ENCODE measurements around the gene EPDR1. TPM values are rescaled to one million over a fixed set of nuclear protein-coding genes. Genes with fewer than 3 reads are reported as not detected.
A peak's percentile ranks its signal among the peaks of the same experiment; 100 is the strongest.

The EPDR1 gene
- total and polyA plus RNA-seq, 12 donors: 7.8 to 75.0 (median 56.3) TPM

- ATAC-seq (no peak), DNase-seq (no peak)
- H3K27me3 ChIP-seq: peaks cover 0 to 27% (median 0%) of the 10 kb centered on the region in 7 donors
- no peak for TF ChIP-seq CTCF (IDR thresholded peaks at IDR 0.05)
- peaks cover 3 to 37% (median 17%) of the 10 kb centered on the region in 9 donors for H3K4me1 ChIP-seq
- no peaks in the 10 kb centered on the region for H3K36me3 ChIP-seq
- 74 to 80% methylated on average over 3 of the region's 3 CpGs for whole genome bisulfite sequencing, 2 donors
- H3K27ac ChIP-seq: no peak overlapping the region
- intact Hi-C loops (cut with DNase I): loop anchor here in 1 of 10 donors (10.0 kb wide), 1 partner anchor 60 kb away; no protein-coding TSS in a partner anchor
- H3K4me3 ChIP-seq: no peak overlapping the region
- H3K9me3 ChIP-seq: peaks cover 0 to 18% (median 10%) of the 10 kb centered on the region in 11 donors
Observed at GRCh38 chr7:37924491-37925041, 4.1 kb downstream of the EPDR1 start.

GRCh38 chr7:37925620-37926019 is 5.2 kb downstream of the EPDR1 start:
- Histone ChIP-seq H3K9me3 (peaks cover 0 to 18% (median 10%) of the 10 kb centered on the region in 11 donors), H3K4me3 (no peak overlapping the region), H3K27me3 (peaks cover 0 to 17% (median 0%) of the 10 kb centered on the region in 7 donors), H3K4me1 (peaks cover 0 to 30% (median 12%) of the 10 kb centered on the region in 9 donors), H3K36me3 (no peaks in the 10 kb centered on the region), H3K27ac (no peak overlapping the region)
- ATAC-seq: no peak
- WGBS, 2 donors: 93 to 94% methylated on average over 1 of the region's 1 CpG
- intact Hi-C loops (cut with DNase I): loop anchor here in 1 of 10 donors (10.0 kb wide), 1 partner anchor 59 kb away; no protein-coding TSS in a partner anchor
- no peak for TF ChIP-seq CTCF (IDR thresholded peaks at IDR 0.05)
- DNase-seq: no peak

GRCh38 chr7:37927773-37928444 is 7.5 kb downstream of the EPDR1 start:
- no peaks in the 10 kb centered on the region for H3K36me3 ChIP-seq
- H3K27me3 ChIP-seq: no peaks in the 10 kb centered on the region
- H3K9me3 ChIP-seq: peaks cover 0 to 18% (median 10%) of the 10 kb centered on the region in 11 donors
- no peak overlapping the region for H3K4me3 ChIP-seq
- 91 to 93% methylated on average over 2 of the region's 2 CpGs for WGBS, 2 donors
- no peak overlapping the region for H3K27ac ChIP-seq
- no peak for TF ChIP-seq CTCF (IDR thresholded peaks at IDR 0.05)
- DNase-seq (no peak), ATAC-seq (no peak)
- H3K4me1 ChIP-seq: peaks cover 0 to 12% (median 5%) of the 10 kb centered on the region in 9 donors
- intact Hi-C loops (cut with DNase I): loop anchor here in 1 of 10 donors (10.0 kb wide), 1 partner anchor 57 kb away; no protein-coding TSS in a partner anchor

GRCh38 chr7:37928878-37929277 is 8.4 kb downstream of the EPDR1 start:
- intact Hi-C loops (cut with DNase I): loop anchor here in 1 of 10 donors (10.0 kb wide), 1 partner anchor 56 kb away; no protein-coding TSS in a partner anchor
- no peak for DNase-seq
- H3K27ac ChIP-seq: peak overlapping the region in 1 of 10 donors; percentile 2
- H3K27me3 ChIP-seq: no peaks in the 10 kb centered on the region
- WGBS, 2 donors: 58 to 67% methylated on average over 4 of the region's 4 CpGs
- H3K4me1 ChIP-seq: peaks cover 0 to 12% (median 4%) of the 10 kb centered on the region in 9 donors
- H3K4me3 ChIP-seq: no peak overlapping the region
- ATAC-seq: no peak
- TF ChIP-seq CTCF (IDR thresholded peaks at IDR 0.05): no peak
- peaks cover 0 to 18% (median 10%) of the 10 kb centered on the region in 11 donors for H3K9me3 ChIP-seq
- H3K36me3 ChIP-seq: no peaks in the 10 kb centered on the region

All from heart right ventricle (tissue), 16 donors.